Measurements from ENCODE around the gene BANP.

The BANP gene

DNA sequence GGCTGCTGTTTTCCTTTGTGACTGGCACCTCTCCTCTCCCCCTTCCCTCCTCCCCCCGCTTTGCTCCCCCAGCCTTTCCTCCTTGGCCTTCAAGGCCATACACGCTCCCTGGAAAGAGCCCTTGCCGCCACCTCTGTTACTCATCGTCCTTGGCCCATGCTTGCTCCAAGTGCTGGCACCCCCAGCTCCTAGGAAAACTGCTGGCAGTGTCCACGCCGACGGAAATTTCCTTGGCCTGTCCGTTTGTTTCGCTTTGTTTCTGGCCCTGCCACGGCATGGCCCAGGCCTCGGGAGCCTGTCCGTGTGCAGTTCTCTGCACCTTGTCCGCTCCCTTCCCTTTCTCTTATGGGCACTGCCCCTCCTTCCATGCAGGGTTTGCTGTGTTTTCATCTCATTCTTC lies 32.9 kb upstream of the BANP start:
- H3K27ac ChIP-seq (ENCODE audit: low read depth, low read length), result no peak overlapping the region
- H3K9ac ChIP-seq (ENCODE audit: low read depth in 1 of 2, low read length in 2 of 2), result no peak overlapping the region
- no peak overlapping the region for H3K4me3 ChIP-seq (ENCODE audit: low read depth in 1 of 2, low read length in 2 of 2)
- no peaks in the 10 kb centered on the region for H3K27me3 ChIP-seq (ENCODE audit: control insufficient read depth in 1 of 2, insufficient read depth in 2 of 2, low read length in 2 of 2)
- no peaks in the 10 kb centered on the region for H3K9me3 ChIP-seq (ENCODE audit: control insufficient read depth in 1 of 2, low read length in 2 of 2)
- no peaks in the 10 kb centered on the region for H3K36me3 ChIP-seq (ENCODE audit: control insufficient read depth in 1 of 2, insufficient read depth in 2 of 2, low read length in 2 of 2)
- H3K4me1 ChIP-seq (ENCODE audit: control insufficient read depth in 1 of 2, insufficient read depth in 2 of 2, low read length in 2 of 2), result peaks cover 0 to 5% of the 10 kb centered on the region in 2 donors

DNA sequence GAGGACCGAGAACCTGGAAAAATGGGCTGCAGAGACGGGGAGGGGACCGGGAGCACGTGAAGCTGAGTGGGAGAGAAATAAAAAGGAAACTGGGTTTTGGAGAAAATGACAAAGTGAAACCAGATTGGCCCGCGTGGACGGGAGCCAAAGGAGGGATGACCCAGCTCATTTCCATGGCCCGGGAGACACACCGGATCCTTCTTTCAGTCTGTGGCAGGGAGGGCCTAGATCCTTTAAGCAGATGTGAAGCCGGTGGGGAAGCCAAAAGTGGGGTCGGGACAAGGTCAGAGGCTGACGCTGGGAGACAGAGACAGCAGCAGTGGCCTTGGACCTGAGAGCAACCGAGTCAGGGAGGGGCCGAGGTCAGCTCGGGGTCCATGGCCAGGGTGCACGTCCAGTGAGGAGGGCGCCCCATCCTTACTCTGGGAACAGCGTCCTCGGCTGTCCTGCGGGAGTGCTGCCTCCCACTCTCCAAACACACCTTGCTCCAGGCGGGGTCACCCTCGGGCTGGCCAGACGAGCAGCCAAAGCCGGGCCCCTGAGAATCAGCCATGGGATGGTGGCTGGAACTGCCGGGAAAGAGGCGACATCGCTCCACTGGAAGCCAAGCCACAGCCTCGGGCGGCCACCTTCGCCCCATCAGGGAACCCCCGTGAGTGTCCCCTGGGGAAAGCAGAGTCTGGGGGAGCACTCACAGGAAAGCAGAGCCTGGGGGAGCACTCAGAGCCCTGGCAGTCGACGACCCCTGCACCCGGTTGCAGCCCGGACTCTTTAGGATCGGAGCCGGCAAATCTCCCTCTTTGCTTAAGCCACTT lies 32.2 kb upstream of the BANP start:
- Histone ChIP-seq H3K36me3 (ENCODE audit: control insufficient read depth in 1 of 2, insufficient read depth in 2 of 2, low read length in 2 of 2) (no peaks in the 10 kb centered on the region), H3K27me3 (ENCODE audit: control insufficient read depth in 1 of 2, insufficient read depth in 2 of 2, low read length in 2 of 2) (no peaks in the 10 kb centered on the region), H3K9me3 (ENCODE audit: control insufficient read depth in 1 of 2, low read length in 2 of 2) (no peaks in the 10 kb centered on the region), H3K9ac (ENCODE audit: low read depth in 1 of 2, low read length in 2 of 2) (no peak overlapping the region), H3K4me3 (ENCODE audit: low read depth in 1 of 2, low read length in 2 of 2) (no peak overlapping the region), H3K4me1 (ENCODE audit: control insufficient read depth in 1 of 2, insufficient read depth in 2 of 2, low read length in 2 of 2) (peaks cover 0 to 5% of the 10 kb centered on the region in 2 donors), H3K27ac (ENCODE audit: low read depth, low read length) (no peak overlapping the region)

GRCh38 chr16:87919681-87919994 lies 31.6 kb upstream of the BANP start:
- Histone ChIP-seq H3K9me3 (ENCODE audit: control insufficient read depth in 1 of 2, low read length in 2 of 2) (no peaks in the 10 kb centered on the region), H3K27ac (ENCODE audit: low read depth, low read length) (no peak overlapping the region), H3K36me3 (ENCODE audit: control insufficient read depth in 1 of 2, insufficient read depth in 2 of 2, low read length in 2 of 2) (no peaks in the 10 kb centered on the region), H3K9ac (ENCODE audit: low read depth in 1 of 2, low read length in 2 of 2) (no peak overlapping the region), H3K4me1 (ENCODE audit: control insufficient read depth in 1 of 2, insufficient read depth in 2 of 2, low read length in 2 of 2) (peaks cover 0 to 5% of the 10 kb centered on the region in 2 donors), H3K4me3 (ENCODE audit: low read depth in 1 of 2, low read length in 2 of 2) (no peak overlapping the region), H3K27me3 (ENCODE audit: control insufficient read depth in 1 of 2, insufficient read depth in 2 of 2, low read length in 2 of 2) (no peaks in the 10 kb centered on the region)

- Histone ChIP-seq H3K9me3 (ENCODE audit: control insufficient read depth in 1 of 2, low read length in 2 of 2) (no peaks in the 10 kb centered on the region), H3K4me1 (ENCODE audit: control insufficient read depth in 1 of 2, insufficient read depth in 2 of 2, low read length in 2 of 2) (peaks cover 0 to 5% of the 10 kb centered on the region in 2 donors), H3K27me3 (ENCODE audit: control insufficient read depth in 1 of 2, insufficient read depth in 2 of 2, low read length in 2 of 2) (no peaks in the 10 kb centered on the region), H3K4me3 (ENCODE audit: low read depth in 1 of 2, low read length in 2 of 2) (no peak overlapping the region), H3K9ac (ENCODE audit: low read depth in 1 of 2, low read length in 2 of 2) (no peak overlapping the region), H3K27ac (ENCODE audit: low read depth, low read length) (no peak overlapping the region), H3K36me3 (ENCODE audit: control insufficient read depth in 1 of 2, insufficient read depth in 2 of 2, low read length in 2 of 2) (no peaks in the 10 kb centered on the region)
Measured at GRCh38 chr16:87921236-87921773, 29.9 kb upstream of the BANP start.

DNA sequence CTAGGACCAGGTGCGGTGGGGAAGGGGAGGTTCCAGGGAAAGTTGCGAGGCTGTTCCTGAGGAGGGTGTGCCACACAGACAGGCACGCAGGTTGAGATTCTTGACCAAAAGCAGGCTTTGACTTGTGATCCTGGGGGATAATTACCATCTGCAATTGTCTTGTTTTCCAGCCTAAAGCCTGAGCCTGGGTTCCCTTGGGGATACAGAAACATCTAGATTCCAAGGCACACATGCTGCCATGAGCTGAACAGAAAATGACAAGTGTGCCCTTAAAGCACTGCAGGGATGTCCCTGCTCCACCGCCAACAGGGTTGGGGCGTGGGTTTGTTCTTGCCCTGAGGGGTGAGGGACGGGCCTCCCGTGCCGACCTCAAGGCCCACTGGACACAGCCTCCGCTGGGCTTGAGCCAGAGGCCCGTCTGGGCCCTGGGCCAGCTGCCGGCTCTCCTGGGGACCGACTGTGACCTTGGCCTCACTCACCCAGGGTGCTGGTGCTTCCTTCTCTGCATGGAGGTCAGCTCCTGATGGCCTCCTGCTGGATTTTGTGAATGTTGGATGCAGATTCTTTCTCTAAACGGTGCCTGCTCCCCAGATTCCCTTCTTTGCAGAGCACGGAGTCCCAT lies 28.9 kb upstream of the BANP start:
- Histone ChIP-seq H3K27ac (ENCODE audit: low read depth, low read length) (no peak overlapping the region), H3K27me3 (ENCODE audit: control insufficient read depth in 1 of 2, insufficient read depth in 2 of 2, low read length in 2 of 2) (no peaks in the 10 kb centered on the region), H3K36me3 (ENCODE audit: control insufficient read depth in 1 of 2, insufficient read depth in 2 of 2, low read length in 2 of 2) (no peaks in the 10 kb centered on the region), H3K4me1 (ENCODE audit: control insufficient read depth in 1 of 2, insufficient read depth in 2 of 2, low read length in 2 of 2) (peaks cover 0 to 5% of the 10 kb centered on the region in 2 donors), H3K4me3 (ENCODE audit: low read depth in 1 of 2, low read length in 2 of 2) (no peak overlapping the region), H3K9ac (ENCODE audit: low read depth in 1 of 2, low read length in 2 of 2) (no peak overlapping the region), H3K9me3 (ENCODE audit: control insufficient read depth in 1 of 2, low read length in 2 of 2) (no peaks in the 10 kb centered on the region)

- Histone ChIP-seq H3K9me3 (ENCODE audit: control insufficient read depth in 1 of 2, low read length in 2 of 2) (no peaks in the 10 kb centered on the region), H3K36me3 (ENCODE audit: control insufficient read depth in 1 of 2, insufficient read depth in 2 of 2, low read length in 2 of 2) (no peaks in the 10 kb centered on the region), H3K27ac (ENCODE audit: low read depth, low read length) (no peak overlapping the region), H3K4me3 (ENCODE audit: low read depth in 1 of 2, low read length in 2 of 2) (no peak overlapping the region), H3K27me3 (ENCODE audit: control insufficient read depth in 1 of 2, insufficient read depth in 2 of 2, low read length in 2 of 2) (no peaks in the 10 kb centered on the region), H3K9ac (ENCODE audit: low read depth in 1 of 2, low read length in 2 of 2) (no peak overlapping the region), H3K4me1 (ENCODE audit: control insufficient read depth in 1 of 2, insufficient read depth in 2 of 2, low read length in 2 of 2) (no peaks in the 10 kb centered on the region)
Measured at GRCh38 chr16:87924041-87924810, 27.0 kb upstream of the BANP start.

DNA sequence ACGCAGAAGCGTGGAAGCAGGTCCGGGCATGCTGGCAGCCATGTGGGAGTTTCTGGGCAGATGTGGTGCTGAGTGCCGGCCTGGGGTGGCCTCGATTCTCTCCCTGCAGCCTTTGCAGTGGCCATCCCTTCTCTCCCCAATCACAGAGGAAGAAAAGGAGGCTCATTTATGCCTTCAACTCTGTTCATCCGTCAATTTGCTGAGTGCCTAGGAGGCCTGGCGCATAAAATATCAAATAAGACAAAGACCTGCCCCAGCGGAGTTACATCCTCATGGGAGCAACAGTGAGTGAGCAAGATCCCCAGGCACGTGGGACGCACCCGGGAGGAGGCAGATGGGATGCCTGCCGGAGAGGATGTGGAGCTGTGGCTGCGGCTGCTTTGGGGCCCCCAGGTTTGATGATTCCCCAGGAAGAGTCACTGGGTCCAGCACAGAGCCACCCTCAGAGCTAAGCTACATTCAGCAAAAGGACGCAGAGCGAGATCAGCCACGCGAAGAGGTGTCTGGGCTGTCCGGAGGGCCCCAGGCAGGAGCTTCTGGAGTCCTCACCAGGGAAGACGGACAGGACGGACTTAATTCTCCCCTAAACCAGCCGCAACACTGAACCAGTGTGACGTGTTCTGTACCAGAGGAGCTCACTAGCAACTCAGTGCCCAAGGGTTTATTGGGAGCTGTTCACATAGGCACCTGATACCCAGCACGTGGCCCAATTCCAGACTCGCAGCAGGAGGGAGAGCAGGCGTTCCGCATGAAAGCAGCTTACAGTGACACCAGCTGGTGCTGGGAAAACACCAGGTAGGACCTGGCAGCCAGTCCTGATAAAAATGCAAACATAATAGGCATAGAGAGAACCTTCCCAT lies 26.2 kb upstream of the BANP start:
- no peak overlapping the region for H3K4me3 ChIP-seq (ENCODE audit: low read depth in 1 of 2, low read length in 2 of 2)
- H3K27me3 ChIP-seq (ENCODE audit: control insufficient read depth in 1 of 2, insufficient read depth in 2 of 2, low read length in 2 of 2), result no peaks in the 10 kb centered on the region
- H3K9ac ChIP-seq (ENCODE audit: low read depth in 1 of 2, low read length in 2 of 2), result no peak overlapping the region
- H3K4me1 ChIP-seq (ENCODE audit: control insufficient read depth in 1 of 2, insufficient read depth in 2 of 2, low read length in 2 of 2), result no peaks in the 10 kb centered on the region
- no peaks in the 10 kb centered on the region for H3K36me3 ChIP-seq (ENCODE audit: control insufficient read depth in 1 of 2, insufficient read depth in 2 of 2, low read length in 2 of 2)
- H3K27ac ChIP-seq (ENCODE audit: low read depth, low read length), result no peak overlapping the region
- H3K9me3 ChIP-seq (ENCODE audit: control insufficient read depth in 1 of 2, low read length in 2 of 2), result no peaks in the 10 kb centered on the region

DNA sequence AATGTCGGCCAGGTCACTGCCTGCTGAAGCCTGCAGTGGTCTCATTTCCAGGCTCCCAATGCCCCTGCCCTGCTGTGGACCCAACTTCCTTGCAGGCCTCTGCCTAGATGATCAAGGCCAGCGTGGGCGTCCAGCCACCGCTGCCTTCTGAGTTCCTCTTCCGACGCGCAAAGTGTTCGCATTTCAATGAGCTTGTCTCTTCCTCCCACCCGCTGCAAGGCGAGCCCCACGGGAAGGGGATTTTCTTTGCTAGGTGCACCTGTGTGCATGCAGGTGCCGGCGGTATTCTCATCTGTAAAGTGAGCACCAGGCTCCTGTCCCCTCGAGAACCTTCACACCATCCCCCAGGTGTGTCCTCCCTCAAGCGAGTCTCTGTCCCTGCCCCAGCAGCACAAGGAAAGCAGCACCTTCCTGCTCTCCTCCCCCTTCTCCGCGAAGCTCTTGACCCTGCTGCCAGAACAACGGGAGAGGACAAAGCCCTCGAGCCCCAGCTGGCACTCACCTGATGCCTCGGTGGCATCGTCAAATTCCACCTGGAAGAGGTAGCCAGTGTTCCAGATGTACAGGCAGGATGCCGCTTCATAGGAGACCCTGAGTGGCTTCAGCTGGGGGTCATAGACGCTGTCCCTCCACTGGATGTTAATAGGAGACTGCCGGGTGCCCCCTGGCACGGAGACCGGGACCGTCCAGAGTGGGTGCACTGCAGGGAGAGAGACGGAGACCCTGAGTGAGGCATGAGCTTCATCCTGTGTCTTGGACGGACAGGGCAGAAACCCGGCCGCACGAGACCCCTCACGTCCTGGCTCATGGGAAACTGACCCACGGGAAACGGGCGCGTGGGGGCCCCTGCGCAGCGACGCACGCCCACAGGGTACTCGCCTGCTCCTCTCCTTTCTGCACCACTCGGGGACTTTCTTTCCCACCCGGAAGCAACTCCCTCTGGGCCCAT lies 24.7 kb upstream of the BANP start:
- no peaks in the 10 kb centered on the region for H3K27me3 ChIP-seq (ENCODE audit: control insufficient read depth in 1 of 2, insufficient read depth in 2 of 2, low read length in 2 of 2)
- no peak overlapping the region for H3K9ac ChIP-seq (ENCODE audit: low read depth in 1 of 2, low read length in 2 of 2)
- no peaks in the 10 kb centered on the region for H3K9me3 ChIP-seq (ENCODE audit: control insufficient read depth in 1 of 2, low read length in 2 of 2)
- no peaks in the 10 kb centered on the region for H3K36me3 ChIP-seq (ENCODE audit: control insufficient read depth in 1 of 2, insufficient read depth in 2 of 2, low read length in 2 of 2)
- no peak overlapping the region for H3K4me3 ChIP-seq (ENCODE audit: low read depth in 1 of 2, low read length in 2 of 2)
- H3K27ac ChIP-seq (ENCODE audit: low read depth, low read length), result no peak overlapping the region
- no peaks in the 10 kb centered on the region for H3K4me1 ChIP-seq (ENCODE audit: control insufficient read depth in 1 of 2, insufficient read depth in 2 of 2, low read length in 2 of 2)

- Histone ChIP-seq H3K36me3 (ENCODE audit: control insufficient read depth in 1 of 2, insufficient read depth in 2 of 2, low read length in 2 of 2) (no peaks in the 10 kb centered on the region), H3K9ac (ENCODE audit: low read depth in 1 of 2, low read length in 2 of 2) (no peak overlapping the region), H3K27me3 (ENCODE audit: control insufficient read depth in 1 of 2, insufficient read depth in 2 of 2, low read length in 2 of 2) (no peaks in the 10 kb centered on the region), H3K9me3 (ENCODE audit: control insufficient read depth in 1 of 2, low read length in 2 of 2) (no peaks in the 10 kb centered on the region), H3K27ac (ENCODE audit: low read depth, low read length) (no peak overlapping the region), H3K4me3 (ENCODE audit: low read depth in 1 of 2, low read length in 2 of 2) (no peak overlapping the region), H3K4me1 (ENCODE audit: control insufficient read depth in 1 of 2, insufficient read depth in 2 of 2, low read length in 2 of 2) (no peaks in the 10 kb centered on the region)
Measured at GRCh38 chr16:87927195-87927562, 24.1 kb upstream of the BANP start.
